NCI-H2171 treated with DMSO at 0.1 percent for 48 hours (cell line): ENCODE results near the gene HPSE2.
A peak's percentile ranks its signal among the peaks of the same experiment; 100 is the strongest.
"Not testable (repeated sequence)": the region's sequence is repeated elsewhere in the genome, so short reads cannot be mapped to it uniquely, and the experiment has no call there.

ENCODE experiments used
- DNase-seq: peaks from one replicate; lab custom pipeline; 2025; lab: John Stamatoyannopoulos, UW

HPSE2 gene

GRCh38 chr10:99235658-99236626 lies at the start of gene HPSE2:
Gene HPSE2, minus strand, starts transcription at chr10:99235852.
- no peak for DNase-seq

- no peak for DNase-seq
These were observed 44.8 kb upstream of the HPSE2 start for GRCh38 chr10:99280472-99280871.

- DNase-seq: peak; percentile 19
These were observed 44.0 kb upstream of the HPSE2 start for GRCh38 chr10:99279626-99280111.

GRCh38 chr10:99276848-99277486 lies 41.3 kb upstream of the HPSE2 start:
- DNase-seq: peak; percentile 41

- DNase-seq: peak; percentile 75
These were observed 30.7 kb upstream of the HPSE2 start for GRCh38 chr10:99266383-99266782.

- no peak for DNase-seq
These were observed 13.2 kb upstream of the HPSE2 start for GRCh38 chr10:99248824-99249223.

GRCh38 chr10:99247893-99248292 lies 12.2 kb upstream of the HPSE2 start:
- DNase-seq: not testable (repeated sequence)

GRCh38 chr10:99236627-99237309 lies 1.1 kb upstream of the HPSE2 start:
- no peak for DNase-seq

GRCh38 chr10:99234791-99235657 lies 628 bp downstream of the HPSE2 start:
- no peak for DNase-seq

- no peak for DNase-seq
These were observed 1.4 kb downstream of the HPSE2 start for GRCh38 chr10:99234041-99234790.

GRCh38 chr10:99233689-99234037 lies 2.0 kb downstream of the HPSE2 start:
- no peak for DNase-seq

GRCh38 chr10:99233000-99233688 lies 2.5 kb downstream of the HPSE2 start:
- no peak for DNase-seq

- no peak for DNase-seq
These were observed 3.2 kb downstream of the HPSE2 start for GRCh38 chr10:99232360-99232999.

GRCh38 chr10:99224766-99225165 lies 10.9 kb downstream of the HPSE2 start:
- no peak for DNase-seq

GRCh38 chr10:99207340-99207739 lies 28.3 kb downstream of the HPSE2 start:
- DNase-seq: no peak

GRCh38 chr10:99203310-99203709 lies 32.3 kb downstream of the HPSE2 start:
- DNase-seq: no peak

GRCh38 chr10:99172950-99173349 lies 62.7 kb downstream of the HPSE2 start:
- no peak for DNase-seq

- DNase-seq: peak; percentile 60
These were observed 63.4 kb downstream of the HPSE2 start for GRCh38 chr10:99172128-99172738.

GRCh38 chr10:99170116-99170675 lies 65.5 kb downstream of the HPSE2 start:
- DNase-seq: no peak
